HepG2 (cell line): ENCODE measurements around the gene TEX48. TPM values are rescaled to one million over a fixed set of nuclear protein-coding genes. Genes with fewer than 3 reads are reported as not detected.

ENCODE experiments used
- ATAC-seq: fragments of 200-7000 bp; cut with Tn5 transposase; 3 replicates; pipeline ENCODE4 v1.9.1; 2020; ENCODE audit warnings: mild to moderate bottlenecking, moderate library complexity
- BruUV-seq: library from RNA; stranded (reverse); fragments of 400-500 nt; replicated peaks from 2 replicates; lab custom pipeline; 2021; lab: Mats Ljungman, UMichigan
- CTCF ChIA-PET: fragments of 300-600 bp; formaldehyde crosslinking; extraction: SDS; loops from one replicate; lab custom pipeline; 2021; ENCODE audit warnings: low total read pairs, inconsistent platforms, low intra/inter-chr PET ratio; lab: Yijun Ruan, JAX
- POLR2A ChIA-PET: fragments of 350-600 bp; sonication (Branson Sonifier 250); formaldehyde crosslinking; loops from one replicate; lab custom pipeline; 2020; ENCODE audit warnings: antibody characterized with exemption, inconsistent platforms; lab: Yijun Ruan, JAX
- DNase-seq: peaks from one replicate; pipeline ENCODE4 v3.0.0-alpha.2; 2015; ENCODE audit warnings: low spot score
- FAIRE-seq: peaks from 3 replicates; lab custom pipeline; 2011; peaks lifted over from hg19 to GRCh38; lab: Jason Lieb, UNC
- H2AFZ ChIP-seq: one replicate; pipeline ENCODE4 v1.6.1; 2011; ENCODE audit warnings: low read length, inconsistent platforms
- H3K27ac ChIP-seq: fragments of 300-600 bp; 3 replicates; pipeline ENCODE4 v1.8.0; 2011; ENCODE audit warnings: mixed run types, mild to moderate bottlenecking, mixed read lengths, low read length, inconsistent platforms; ENCODE audit not compliant: insufficient read depth; ENCODE audit errors: extremely low read length
- H3K27me3 ChIP-seq, 2 experiments: fragments of 200-600 bp in 1 of 2; 2 replicates in 1 of 2; 3 replicates in 1 of 2; pipeline versions ENCODE4 v1.6.0 to v1.8.0; 2011; ENCODE audit warnings: low read length in 2 of 2, mild to moderate bottlenecking in 2 of 2, moderate library complexity in 2 of 2, inconsistent platforms in 1 of 2; ENCODE audit not compliant: insufficient read depth in 2 of 2, control insufficient read depth in 1 of 2
- H3K36me3 ChIP-seq, 2 experiments: fragments of 200-600 bp in 1 of 2; replicated peaks in 1 of 2; 2 replicates in 1 of 2; 3 replicates in 1 of 2; pipeline versions ENCODE4 v1.5.1 to v1.8.0; 2011; ENCODE audit warnings: low read length in 2 of 2, inconsistent platforms in 1 of 2; ENCODE audit not compliant: insufficient read depth in 2 of 2, control insufficient read depth in 1 of 2
- H3K4me1 ChIP-seq: 2 replicates; pipeline ENCODE4 v1.5.1; 2012; ENCODE audit warnings: low read length, inconsistent platforms; ENCODE audit not compliant: insufficient read depth
- H3K4me2 ChIP-seq: 2 replicates; pipeline ENCODE4 v1.6.0; 2011; ENCODE audit warnings: low read depth, low read length, inconsistent platforms
- H3K4me3 ChIP-seq, 3 experiments: fragments of 200-600 bp in 1 of 3; sonication (generic), shearing (Covaris generic) in 1 of 3; replicated peaks in 1 of 3; 2 replicates each; pipeline ENCODE4 v1.5.1; 2011 to 2016; ENCODE audit warnings: low read length in 3 of 3, inconsistent platforms in 2 of 3, low read depth in 2 of 3, mild to moderate bottlenecking in 2 of 3, control low read depth in 1 of 3, mixed read lengths in 1 of 3; ENCODE audit not compliant: insufficient read depth in 1 of 3
- H3K79me2 ChIP-seq: one replicate; pipeline ENCODE4 v1.6.1; 2011; ENCODE audit warnings: low read length, inconsistent platforms; ENCODE audit not compliant: insufficient read depth
- H3K9ac ChIP-seq: 2 replicates; pipeline ENCODE4 v1.6.0; 2011; ENCODE audit warnings: mild to moderate bottlenecking, low read depth, low read length, inconsistent platforms; ENCODE audit not compliant: insufficient read depth
- H3K9me3 ChIP-seq: 2 replicates; pipeline ENCODE4 v1.5.1; 2012; ENCODE audit warnings: mild to moderate bottlenecking, low read length
- H4K20me1 ChIP-seq: 2 replicates; pipeline ENCODE4 v1.6.0; 2011; ENCODE audit warnings: inconsistent platforms, mild to moderate bottlenecking, low read length, moderate library complexity; ENCODE audit not compliant: insufficient read depth
- AFF4 ChIP-seq: sonication (generic); formaldehyde crosslinking; IDR thresholded peaks from 2 replicates; pipeline ENCODE4 v1.4.0; 2020; ENCODE audit warnings: missing genetic modification reagents
- ISX ChIP-seq: sonication (generic); formaldehyde crosslinking; conservative IDR thresholded peaks from 2 replicates; pipeline ENCODE4 v1.5.0; 2020; ENCODE audit warnings: missing genetic modification reagents
- KAT2B ChIP-seq: fragments of 150-350 bp; IDR thresholded peaks from 2 replicates; pipeline ENCODE4 v1.6.1; 2014; ENCODE audit warnings: low read depth, low read length, borderline replicate concordance
- KLF13 ChIP-seq: sonication (generic); formaldehyde crosslinking; IDR thresholded peaks from 2 replicates; pipeline ENCODE4 v1.4.0; 2020; ENCODE audit warnings: mild to moderate bottlenecking, missing genetic modification reagents
- PAXIP1 ChIP-seq: sonication (generic); formaldehyde crosslinking; conservative IDR thresholded peaks from 2 replicates; pipeline ENCODE4 v1.4.0; 2020; ENCODE audit warnings: mild to moderate bottlenecking, missing genetic modification reagents, moderate library complexity
- ZNF274 ChIP-seq: sonication (generic); formaldehyde crosslinking; IDR thresholded peaks from 2 replicates; pipeline ENCODE4 v1.5.1; 2020; ENCODE audit warnings: mild to moderate bottlenecking, missing genetic modification reagents
- ZNF510 ChIP-seq: sonication (generic); formaldehyde crosslinking; IDR thresholded peaks from 2 replicates; pipeline ENCODE4 v1.4.0; 2020; ENCODE audit warnings: low read depth, mild to moderate bottlenecking, missing genetic modification reagents
- ZNF547 ChIP-seq: sonication (generic); formaldehyde crosslinking; IDR thresholded peaks from 2 replicates; pipeline ENCODE4 v1.5.1; 2020; ENCODE audit warnings: mild to moderate bottlenecking, missing genetic modification reagents
- WGBS: methylation state at CpG from one replicate; pipeline ENCODE4 v1.1.6; 2017; ENCODE audit warnings: low lambda C conversion rate; 5-methylcytosine and 5-hydroxymethylcytosine counted together
- in situ Hi-C: cut with HindIII; loops from 2 replicates; pipeline ENCODE4 v1.10.0; 2017; ENCODE audit warnings: low pct_unique_long_range_greater_than_20kb; ENCODE audit not compliant: extremely low pct_ligation_motif_present
- intact Hi-C: fragments of 100-400 bp; cut with micrococcal nuclease; formaldehyde crosslinking; loops from one replicate; pipeline ENCODE4 v1.10.0; 2022; ENCODE audit not compliant: unreplicated experiment
- polyA plus RNA-seq, 8 experiments: library from polyadenylated mRNA; depleted of rRNA in 3 of 8; stranded (reverse) in 7 of 8; unstranded in 1 of 8; fragments of >200 nt; fragmentation: Illumina TruSeq in 4 of 8; extraction: Trizol in 4 of 8; gene quantifications; 2 replicates each; pipeline versions ENCODE4 v1.2.1 to v1.2.3, GENCODE V29; 2011 to 2016; ENCODE audit warnings: low read depth in 4 of 8, missing spikeins in 1 of 8, mixed read lengths in 1 of 8; ENCODE audit not compliant: insufficient read depth in 1 of 8
- total RNA-seq, 5 experiments: library from RNA; depleted of rRNA; stranded (reverse); fragments of >200 nt; fragmentation: Illumina TruSeq; extraction: Trizol; gene quantifications; 2 replicates each; pipeline ENCODE4 v1.2.3, GENCODE V29; 2016; ENCODE audit warnings: low read depth in 1 of 5
- TF ChIP-seq, protein P1 (sequence below): sonication (generic); formaldehyde crosslinking; IDR thresholded peaks from 2 replicates; pipeline ENCODE4 v1.4.0; 2020; ENCODE audit warnings: missing genetic modification reagents

The TEX48 gene
- total and polyA plus RNA-seq, 2 of the 13 experiments (the other 11 are each of a cell fraction or from before 2014, with no cell fraction given): not detected

- in situ Hi-C loops: no loop called here
Measured at GRCh38 chr9:114666401-114666800, 15.6 kb downstream of the TEX48 start.

More at GRCh38 chr9:114666401-114666800, 15.6 kb downstream of the TEX48 start:
- no peak for DNase-seq
- no peak for FAIRE-seq
- no peak for ATAC-seq
- H3K79me2 ChIP-seq: no peaks in the 10 kb centered on the region
- H3K4me1 ChIP-seq: no peaks in the 10 kb centered on the region
- CTCF ChIA-PET: no interaction called here
- POLR2A ChIA-PET: no interaction called here
- no peaks in the 10 kb centered on the region for H3K9me3 ChIP-seq
- BruUV-seq: no TSS peak
- H4K20me1 ChIP-seq: no peaks in the 10 kb centered on the region
- TF ChIP-seq, protein P1, sequence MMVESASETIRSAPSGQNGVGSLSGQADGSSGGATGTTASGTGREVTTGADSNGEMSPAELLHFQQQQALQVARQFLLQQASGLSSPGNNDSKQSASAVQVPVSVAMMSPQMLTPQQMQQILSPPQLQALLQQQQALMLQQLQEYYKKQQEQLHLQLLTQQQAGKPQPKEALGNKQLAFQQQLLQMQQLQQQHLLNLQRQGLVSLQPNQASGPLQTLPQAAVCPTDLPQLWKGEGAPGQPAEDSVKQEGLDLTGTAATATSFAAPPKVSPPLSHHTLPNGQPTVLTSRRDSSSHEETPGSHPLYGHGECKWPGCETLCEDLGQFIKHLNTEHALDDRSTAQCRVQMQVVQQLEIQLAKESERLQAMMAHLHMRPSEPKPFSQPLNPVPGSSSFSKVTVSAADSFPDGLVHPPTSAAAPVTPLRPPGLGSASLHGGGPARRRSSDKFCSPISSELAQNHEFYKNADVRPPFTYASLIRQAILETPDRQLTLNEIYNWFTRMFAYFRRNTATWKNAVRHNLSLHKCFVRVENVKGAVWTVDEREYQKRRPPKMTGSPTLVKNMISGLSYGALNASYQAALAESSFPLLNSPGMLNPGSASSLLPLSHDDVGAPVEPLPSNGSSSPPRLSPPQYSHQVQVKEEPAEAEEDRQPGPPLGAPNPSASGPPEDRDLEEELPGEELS (CRISPR knock-in tag): no peak
- TF ChIP-seq KAT2B: no peak
- no peak for TF ChIP-seq ZNF274 (CRISPR knock-in tag)
- TF ChIP-seq ZNF510: no peak
- no peak for TF ChIP-seq KLF13 (CRISPR knock-in tag)
- TF ChIP-seq AFF4: no peak
- no peak for TF ChIP-seq ZNF547 (CRISPR knock-in tag)
- TF ChIP-seq ISX (CRISPR knock-in tag): no peak
- TF ChIP-seq PAXIP1 (CRISPR knock-in tag): no peak
- 67% methylated on average over 5 of the region's 5 CpGs for WGBS
- H2AFZ ChIP-seq: no peak overlapping the region
- no peak overlapping the region for H3K9ac ChIP-seq
- no peak overlapping the region for H3K27ac ChIP-seq
- H3K4me2 ChIP-seq: no peak overlapping the region
- intact Hi-C loops: loop anchor here (10.0 kb wide), 1 partner anchor 688 kb away; no protein-coding TSS in a partner anchor
- H3K27me3 ChIP-seq: peaks cover 0 to 8% of the 10 kb centered on the region in 2 experiments; a peak in 2 of 5 replicates
- H3K4me3 ChIP-seq: no peak overlapping the region
- no peaks in the 10 kb centered on the region for H3K36me3 ChIP-seq
